ENCODE data around the gene SC5D. TPM values are rescaled to one million over a fixed set of nuclear protein-coding genes. Genes with fewer than 3 reads are reported as not detected.

The SC5D gene
- total and polyA plus RNA-seq, 2 of the 4 experiments (the other 2 are of a cell fraction): 21.3 to 21.7 TPM

DNA sequence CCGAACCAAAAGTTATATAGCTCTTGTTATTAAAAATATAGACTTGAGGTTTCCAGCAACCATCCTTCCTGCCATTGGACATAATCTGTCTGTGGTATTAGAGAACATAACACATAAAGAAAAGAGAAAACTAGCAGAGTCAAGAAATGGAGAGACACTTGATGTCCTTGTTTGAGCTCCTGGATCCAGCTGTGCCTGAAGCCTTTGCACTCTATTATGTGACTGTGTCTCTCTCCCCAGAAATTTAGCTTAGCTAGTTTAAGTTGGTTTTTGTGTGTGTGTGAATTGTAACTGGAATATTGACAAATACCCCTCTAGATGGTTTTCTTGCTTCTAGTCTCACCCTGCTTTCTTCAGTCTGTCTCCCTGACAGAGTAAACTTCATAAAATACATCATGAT is 61.6 kb downstream of the SC5D start:
- no peak overlapping the region for H3K14ac ChIP-seq (replicated peaks; ENCODE audit: low read depth, low read length)
- no peak overlapping the region for H4K91ac ChIP-seq (ENCODE audit: insufficient read depth, low read depth, low read length)
- H3K9ac ChIP-seq (ENCODE audit: low read depth, low read length): no peak overlapping the region
- TF ChIP-seq RFX5 (IDR thresholded peaks at IDR 0.05; ENCODE audit: low read depth, low read length) (no peak), CEBPB (IDR thresholded peaks at IDR 0.05; ENCODE audit: low read depth, low read length) (no peak), POLR2A (IDR thresholded peaks at IDR 0.05; ENCODE audit: low read depth, low read length) (no peak), SMC3 (IDR thresholded peaks at IDR 0.05; ENCODE audit: low read depth, low read length) (no peak), MAFK (IDR thresholded peaks at IDR 0.05; ENCODE audit: low read depth, low read length) (no peak), CHD1 (IDR thresholded peaks at IDR 0.05; ENCODE audit: low read depth, low read length) (no peak), MXI1 (IDR thresholded peaks at IDR 0.05; ENCODE audit: borderline replicate concordance, low read depth, low read length) (no peak), BHLHE40 (IDR thresholded peaks at IDR 0.05; ENCODE audit: low read depth, low read length) (no peak), NFE2L2 (IDR thresholded peaks at IDR 0.05; ENCODE audit: low read depth, low read length) (no peak), RCOR1 (IDR thresholded peaks at IDR 0.05; ENCODE audit: insufficient replicate concordance, low read length) (no peak), MAZ (IDR thresholded peaks at IDR 0.05; ENCODE audit: borderline replicate concordance, low read depth, low read length) (no peak)
- TF ChIP-seq, protein P1, sequence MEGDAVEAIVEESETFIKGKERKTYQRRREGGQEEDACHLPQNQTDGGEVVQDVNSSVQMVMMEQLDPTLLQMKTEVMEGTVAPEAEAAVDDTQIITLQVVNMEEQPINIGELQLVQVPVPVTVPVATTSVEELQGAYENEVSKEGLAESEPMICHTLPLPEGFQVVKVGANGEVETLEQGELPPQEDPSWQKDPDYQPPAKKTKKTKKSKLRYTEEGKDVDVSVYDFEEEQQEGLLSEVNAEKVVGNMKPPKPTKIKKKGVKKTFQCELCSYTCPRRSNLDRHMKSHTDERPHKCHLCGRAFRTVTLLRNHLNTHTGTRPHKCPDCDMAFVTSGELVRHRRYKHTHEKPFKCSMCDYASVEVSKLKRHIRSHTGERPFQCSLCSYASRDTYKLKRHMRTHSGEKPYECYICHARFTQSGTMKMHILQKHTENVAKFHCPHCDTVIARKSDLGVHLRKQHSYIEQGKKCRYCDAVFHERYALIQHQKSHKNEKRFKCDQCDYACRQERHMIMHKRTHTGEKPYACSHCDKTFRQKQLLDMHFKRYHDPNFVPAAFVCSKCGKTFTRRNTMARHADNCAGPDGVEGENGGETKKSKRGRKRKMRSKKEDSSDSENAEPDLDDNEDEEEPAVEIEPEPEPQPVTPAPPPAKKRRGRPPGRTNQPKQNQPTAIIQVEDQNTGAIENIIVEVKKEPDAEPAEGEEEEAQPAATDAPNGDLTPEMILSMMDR (conservative IDR thresholded peaks at IDR 0.05; ENCODE audit: low read depth, low read length): no peak
- TF ChIP-seq, protein P2, sequence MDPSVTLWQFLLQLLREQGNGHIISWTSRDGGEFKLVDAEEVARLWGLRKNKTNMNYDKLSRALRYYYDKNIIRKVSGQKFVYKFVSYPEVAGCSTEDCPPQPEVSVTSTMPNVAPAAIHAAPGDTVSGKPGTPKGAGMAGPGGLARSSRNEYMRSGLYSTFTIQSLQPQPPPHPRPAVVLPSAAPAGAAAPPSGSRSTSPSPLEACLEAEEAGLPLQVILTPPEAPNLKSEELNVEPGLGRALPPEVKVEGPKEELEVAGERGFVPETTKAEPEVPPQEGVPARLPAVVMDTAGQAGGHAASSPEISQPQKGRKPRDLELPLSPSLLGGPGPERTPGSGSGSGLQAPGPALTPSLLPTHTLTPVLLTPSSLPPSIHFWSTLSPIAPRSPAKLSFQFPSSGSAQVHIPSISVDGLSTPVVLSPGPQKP (IDR thresholded peaks at IDR 0.05; ENCODE audit: borderline replicate concordance, low read depth, low read length): no peak
- TF ChIP-seq, protein P3, sequence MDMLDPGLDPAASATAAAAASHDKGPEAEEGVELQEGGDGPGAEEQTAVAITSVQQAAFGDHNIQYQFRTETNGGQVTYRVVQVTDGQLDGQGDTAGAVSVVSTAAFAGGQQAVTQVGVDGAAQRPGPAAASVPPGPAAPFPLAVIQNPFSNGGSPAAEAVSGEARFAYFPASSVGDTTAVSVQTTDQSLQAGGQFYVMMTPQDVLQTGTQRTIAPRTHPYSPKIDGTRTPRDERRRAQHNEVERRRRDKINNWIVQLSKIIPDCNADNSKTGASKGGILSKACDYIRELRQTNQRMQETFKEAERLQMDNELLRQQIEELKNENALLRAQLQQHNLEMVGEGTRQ (IDR thresholded peaks at IDR 0.05; ENCODE audit: low read depth, low read length): no peak
- H2BK120ac ChIP-seq (ENCODE audit: low read depth, low read length): no peak overlapping the region
- POLR2A ChIA-PET (ENCODE audit: unreplicated experiment): no interaction called here
- H3K79me1 ChIP-seq (ENCODE audit: low read depth in 1 of 2, low read length in 2 of 2): no peaks in the 10 kb centered on the region
- H3K9me3 ChIP-seq (ENCODE audit: control insufficient read depth, insufficient read depth, low read length): no peaks in the 10 kb centered on the region
- H3K23ac ChIP-seq (ENCODE audit: low read depth, low read length): no peak overlapping the region
- intact Hi-C loops (cut with micrococcal nuclease) (no loop called here), in situ Hi-C loops (cut with MboI; ENCODE audit: low sequenced_read_pairs) (no loop called here), dilution Hi-C loops (cut with HindIII; ENCODE audit: low sequenced_read_pairs, unreplicated experiment) (no loop called here)
- no peaks in the 10 kb centered on the region for H3K36me3 ChIP-seq (ENCODE audit: control insufficient read depth, insufficient read depth, low read length)
- no peak overlapping the region for H3K4me3 ChIP-seq (ENCODE audit: insufficient read depth, low read depth, low read length)
- no peak overlapping the region for H2AK5ac ChIP-seq (ENCODE audit: low read depth, low read length)
- no CpG with 5 or more reads among the region's 1 CpG for WGBS, 2 experiments (ENCODE audit: extremely low coverage in 2 of 2, insufficient read length in 1 of 2)
- H4K5ac ChIP-seq (ENCODE audit: low read depth, low read length): no peak overlapping the region
- H4K8ac ChIP-seq (ENCODE audit: low read depth in 2 of 2, low read length in 2 of 2): no peak overlapping the region
- ATAC-seq (ENCODE audit: low read depth) (no peak), DNase-seq (no peak)
- H3K4ac ChIP-seq (ENCODE audit: low read depth, low read length): no peak overlapping the region
- H3K56ac ChIP-seq (ENCODE audit: extremely low read depth, insufficient read depth, low read length): no peak overlapping the region
- H3K9me1 ChIP-seq (ENCODE audit: insufficient read depth, low read length): no peaks in the 10 kb centered on the region
- no peaks in the 10 kb centered on the region for H4K20me1 ChIP-seq (ENCODE audit: insufficient read depth, low read length)
- H3K4me1 ChIP-seq (ENCODE audit: control insufficient read depth, insufficient read depth, low read length): no peaks in the 10 kb centered on the region
- CTCF ChIA-PET: no interaction called here
- H3K18ac ChIP-seq (ENCODE audit: low read depth, low read length): no peak overlapping the region
- H2BK15ac ChIP-seq (ENCODE audit: low read depth, low read length): no peak overlapping the region
- H2BK20ac ChIP-seq (ENCODE audit: low read depth, low read length): no peak overlapping the region
- H3K27ac ChIP-seq (ENCODE audit: insufficient read depth, low read length): no peak overlapping the region
- BruUV-seq (replicated peaks): no TSS peak
- no peak overlapping the region for H3K4me2 ChIP-seq (ENCODE audit: low read depth, low read length)
- H2BK5ac ChIP-seq (ENCODE audit: low read depth, low read length, poor library complexity, severe bottlenecking): no peak overlapping the region
- peaks cover 29% of the 10 kb centered on the region for H3K27me3 ChIP-seq (ENCODE audit: control insufficient read depth, insufficient read depth, low read length)
- H2AK9ac ChIP-seq (replicated peaks; ENCODE audit: low read depth, low read length, poor library complexity): no peak overlapping the region
- H2AFZ ChIP-seq (replicated peaks; ENCODE audit: low read length, poor library complexity): no peak overlapping the region
